Measurements from ENCODE around the gene AKNA.
"Not testable (repeated sequence)": the region's sequence is repeated elsewhere in the genome, so short reads cannot be mapped to it uniquely, and the experiment has no call there.

Gene AKNA

DNA sequence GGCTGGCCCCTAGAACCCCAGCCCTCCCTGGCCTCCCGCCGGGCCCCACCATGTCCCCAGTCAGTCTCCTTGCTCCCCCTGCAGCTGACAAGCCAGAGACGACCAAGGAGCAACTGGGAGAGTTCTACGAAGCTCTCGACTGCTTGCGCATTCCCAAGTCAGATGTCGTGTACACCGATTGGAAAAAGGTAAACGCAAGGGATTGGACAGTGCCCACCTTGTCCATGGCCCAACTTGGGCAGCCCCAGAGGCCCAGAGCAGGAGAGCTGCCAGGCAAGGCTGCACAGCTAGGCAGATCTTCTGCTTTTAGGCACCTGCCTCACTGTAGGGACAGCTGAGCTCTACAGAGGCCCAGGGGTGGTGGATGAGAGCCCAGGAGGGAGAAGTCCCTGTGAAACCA lies 62.8 kb downstream of the AKNA start:
- not testable (repeated sequence) for H3K79me2 ChIP-seq (ENCODE audit: low read length); H3K27me3 ChIP-seq (replicated peaks; ENCODE audit: insufficient read depth, low read length)

DNA sequence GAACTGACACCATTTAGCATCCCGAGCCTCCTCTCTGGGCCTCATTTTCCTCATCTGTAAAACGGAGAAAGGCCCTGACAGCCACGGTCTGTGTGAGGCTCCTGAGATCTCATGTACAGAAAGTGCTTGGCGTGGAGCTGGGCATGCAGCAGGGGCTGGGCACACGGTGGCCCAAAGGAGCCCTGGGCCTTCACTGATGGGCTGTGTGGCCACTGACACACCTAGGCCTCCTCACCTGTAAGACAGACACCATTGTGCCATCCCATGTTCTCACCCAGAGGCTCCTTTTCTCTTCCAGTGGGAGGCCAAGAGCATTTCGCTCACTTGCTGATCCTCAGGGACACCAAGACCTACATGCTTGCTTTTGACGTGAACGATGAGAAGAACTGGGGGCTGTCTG lies 63.3 kb downstream of the AKNA start:
- H3K27ac ChIP-seq (ENCODE audit: low read length): no peak overlapping the region
- no peak overlapping the region for H2AFZ ChIP-seq (ENCODE audit: low read length)
- no peaks in the 10 kb centered on the region for H3K79me2 ChIP-seq (ENCODE audit: low read length)
- H3K4me3 ChIP-seq (ENCODE audit: low read length): no peak overlapping the region
- no peaks in the 10 kb centered on the region for H3K4me1 ChIP-seq (ENCODE audit: low read length)
- no peaks in the 10 kb centered on the region for H3K36me3 ChIP-seq (replicated peaks; ENCODE audit: insufficient read depth, low read length)
- no peaks in the 10 kb centered on the region for H4K20me1 ChIP-seq (ENCODE audit: insufficient read depth, low read length)
- DNase-seq: no peak
- H3K9ac ChIP-seq (ENCODE audit: low read length): no peak overlapping the region
- no peaks in the 10 kb centered on the region for H3K27me3 ChIP-seq (replicated peaks; ENCODE audit: insufficient read depth, low read length)
- TF ChIP-seq, protein P1, sequence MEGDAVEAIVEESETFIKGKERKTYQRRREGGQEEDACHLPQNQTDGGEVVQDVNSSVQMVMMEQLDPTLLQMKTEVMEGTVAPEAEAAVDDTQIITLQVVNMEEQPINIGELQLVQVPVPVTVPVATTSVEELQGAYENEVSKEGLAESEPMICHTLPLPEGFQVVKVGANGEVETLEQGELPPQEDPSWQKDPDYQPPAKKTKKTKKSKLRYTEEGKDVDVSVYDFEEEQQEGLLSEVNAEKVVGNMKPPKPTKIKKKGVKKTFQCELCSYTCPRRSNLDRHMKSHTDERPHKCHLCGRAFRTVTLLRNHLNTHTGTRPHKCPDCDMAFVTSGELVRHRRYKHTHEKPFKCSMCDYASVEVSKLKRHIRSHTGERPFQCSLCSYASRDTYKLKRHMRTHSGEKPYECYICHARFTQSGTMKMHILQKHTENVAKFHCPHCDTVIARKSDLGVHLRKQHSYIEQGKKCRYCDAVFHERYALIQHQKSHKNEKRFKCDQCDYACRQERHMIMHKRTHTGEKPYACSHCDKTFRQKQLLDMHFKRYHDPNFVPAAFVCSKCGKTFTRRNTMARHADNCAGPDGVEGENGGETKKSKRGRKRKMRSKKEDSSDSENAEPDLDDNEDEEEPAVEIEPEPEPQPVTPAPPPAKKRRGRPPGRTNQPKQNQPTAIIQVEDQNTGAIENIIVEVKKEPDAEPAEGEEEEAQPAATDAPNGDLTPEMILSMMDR (IDR thresholded peaks at IDR 0.05; ENCODE audit: low read length): no peak
- TF ChIP-seq EZH2 (optimal IDR thresholded peaks at IDR 0.05; ENCODE audit: low read depth, low read length) (no peak), EZH2phosphoT487 (IDR thresholded peaks at IDR 0.05; ENCODE audit: low read length) (no peak)
- no peaks in the 10 kb centered on the region for H3K9me2 ChIP-seq (replicated peaks; ENCODE audit: insufficient read depth, low read length)
- H3F3A ChIP-seq (ENCODE audit: insufficient read depth, low read length): no peaks in the 10 kb centered on the region
- H3K4me2 ChIP-seq (ENCODE audit: low read depth, low read length): no peak overlapping the region
- H3K9me3 ChIP-seq (replicated peaks; ENCODE audit: insufficient read depth, low read length): no peaks in the 10 kb centered on the region

More for the DNA sequence above, 62.8 kb downstream of the AKNA start:
- H3K4me1 ChIP-seq (ENCODE audit: low read length); H3K9ac ChIP-seq (ENCODE audit: low read length); DNase-seq; H3K9me2 ChIP-seq (replicated peaks; ENCODE audit: insufficient read depth, low read length); H2AFZ ChIP-seq (ENCODE audit: low read length); H3K4me3 ChIP-seq (ENCODE audit: low read length); H3F3A ChIP-seq (ENCODE audit: insufficient read depth, low read length); H3K4me2 ChIP-seq (ENCODE audit: low read depth, low read length); H4K20me1 ChIP-seq (ENCODE audit: insufficient read depth, low read length); H3K36me3 ChIP-seq (replicated peaks; ENCODE audit: insufficient read depth, low read length); H3K27ac ChIP-seq (ENCODE audit: low read length); H3K9me3 ChIP-seq (replicated peaks; ENCODE audit: insufficient read depth, low read length): not testable (repeated sequence)

DNA sequence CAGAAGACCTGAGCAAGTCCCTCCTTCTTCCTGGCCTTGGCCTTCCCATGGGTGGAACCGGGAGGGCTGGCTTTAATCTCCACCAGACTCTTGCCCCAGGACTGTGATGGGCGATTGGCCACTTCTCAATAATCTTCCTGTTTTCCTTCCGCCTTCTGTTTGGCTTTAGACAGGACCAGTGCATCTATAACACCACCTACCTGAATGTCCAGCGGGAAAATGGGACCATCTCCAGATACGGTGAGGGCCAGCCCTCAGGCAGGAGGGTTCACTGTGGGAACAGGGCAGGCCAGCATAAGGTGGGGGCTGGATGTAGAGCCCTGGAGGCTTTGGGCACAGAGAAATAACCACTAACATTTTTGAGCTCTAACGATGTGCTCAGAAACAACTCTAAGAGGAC lies 63.9 kb downstream of the AKNA start:
- not testable (repeated sequence) for H3F3A ChIP-seq (ENCODE audit: insufficient read depth, low read length); H3K4me3 ChIP-seq (ENCODE audit: low read length); H3K9me3 ChIP-seq (replicated peaks; ENCODE audit: insufficient read depth, low read length); H3K9ac ChIP-seq (ENCODE audit: low read length); DNase-seq; H4K20me1 ChIP-seq (ENCODE audit: insufficient read depth, low read length); H2AFZ ChIP-seq (ENCODE audit: low read length); H3K36me3 ChIP-seq (replicated peaks; ENCODE audit: insufficient read depth, low read length); H3K9me2 ChIP-seq (replicated peaks; ENCODE audit: insufficient read depth, low read length); H3K27me3 ChIP-seq (replicated peaks; ENCODE audit: insufficient read depth, low read length); H3K79me2 ChIP-seq (ENCODE audit: low read length); H3K4me2 ChIP-seq (ENCODE audit: low read depth, low read length); H3K27ac ChIP-seq (ENCODE audit: low read length); H3K4me1 ChIP-seq (ENCODE audit: low read length)

DNA sequence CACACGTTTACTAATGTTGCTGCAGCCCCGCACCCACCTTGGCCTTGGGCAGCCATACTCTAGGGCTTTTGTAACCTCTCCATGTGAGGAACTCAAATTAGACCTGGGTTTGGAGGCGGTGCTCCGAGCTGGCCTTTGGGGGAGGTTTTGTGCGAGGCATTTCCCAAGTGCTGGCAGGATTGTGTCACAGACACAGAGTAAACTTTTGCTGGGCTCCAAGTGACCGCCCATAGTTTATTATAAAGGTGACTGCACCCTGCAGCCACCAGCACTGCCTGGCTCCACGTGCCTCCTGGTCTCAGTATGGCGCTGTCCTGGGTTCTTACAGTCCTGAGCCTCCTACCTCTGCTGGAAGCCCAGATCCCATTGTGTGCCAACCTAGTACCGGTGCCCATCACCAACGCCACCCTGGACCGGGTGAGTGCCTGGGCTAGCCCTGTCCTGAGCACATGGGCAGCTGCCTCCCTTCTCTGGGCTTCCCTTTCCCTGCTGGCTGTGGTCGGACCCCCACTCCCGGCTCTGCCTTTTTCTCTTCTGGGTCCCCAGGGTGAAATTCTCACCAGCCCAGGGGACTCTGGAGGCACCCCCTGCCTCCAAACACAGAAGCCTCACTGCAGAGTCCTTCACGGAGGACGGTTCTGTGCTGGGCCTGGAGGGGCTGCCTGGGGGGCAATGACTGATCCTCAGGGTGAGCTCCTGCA lies 64.8 kb downstream of the AKNA start, which contains the start of gene ORM1:
Gene ORM1, plus strand, starts transcription at position 268 of the 701 bp plus-strand sequence. Its CDS starts 36 bp downstream, at position 304.
- H3K36me3 ChIP-seq (replicated peaks; ENCODE audit: insufficient read depth, low read length); H4K20me1 ChIP-seq (ENCODE audit: insufficient read depth, low read length); H3K4me3 ChIP-seq (ENCODE audit: low read length); H3K9ac ChIP-seq (ENCODE audit: low read length); H3K4me2 ChIP-seq (ENCODE audit: low read depth, low read length); H3K4me1 ChIP-seq (ENCODE audit: low read length); H3K27me3 ChIP-seq (replicated peaks; ENCODE audit: insufficient read depth, low read length); H3K9me2 ChIP-seq (replicated peaks; ENCODE audit: insufficient read depth, low read length); H3F3A ChIP-seq (ENCODE audit: insufficient read depth, low read length); H2AFZ ChIP-seq (ENCODE audit: low read length); H3K79me2 ChIP-seq (ENCODE audit: low read length); DNase-seq; H3K27ac ChIP-seq (ENCODE audit: low read length); H3K9me3 ChIP-seq (replicated peaks; ENCODE audit: insufficient read depth, low read length): not testable (repeated sequence)

DNA sequence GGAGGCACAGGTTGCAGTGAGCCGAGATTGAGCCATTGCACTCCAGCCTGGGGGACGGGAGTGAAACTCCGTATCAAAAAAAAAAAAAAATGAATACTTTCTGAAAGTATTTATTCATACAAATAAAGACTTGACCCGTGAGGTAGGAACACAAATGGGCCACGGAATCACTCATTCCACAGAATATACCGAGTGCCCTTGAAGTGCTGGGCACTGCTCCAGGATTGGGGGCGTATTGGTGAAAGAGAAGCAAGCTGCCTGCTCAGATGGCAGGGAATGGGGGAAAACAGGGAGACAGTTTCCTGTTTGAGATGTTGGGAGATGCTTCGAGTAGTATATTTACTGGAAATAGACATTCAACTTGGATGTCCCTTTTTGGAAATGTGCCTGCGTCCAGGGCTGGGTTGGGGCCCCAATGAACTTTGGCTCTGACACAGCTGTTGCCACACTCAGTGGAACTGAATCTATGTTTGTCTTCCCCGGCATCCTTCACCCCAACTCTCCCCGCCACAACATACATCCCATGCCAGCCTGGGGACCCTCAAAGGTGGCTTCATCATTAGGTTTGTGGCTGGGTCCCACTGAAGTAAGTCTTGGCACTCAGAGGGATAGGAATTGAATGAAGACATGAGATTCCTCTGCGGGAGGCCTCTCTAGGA lies 65.5 kb downstream of the AKNA start:
- not testable (repeated sequence) for H3K79me2 ChIP-seq (ENCODE audit: low read length); H3K27ac ChIP-seq (ENCODE audit: low read length); H2AFZ ChIP-seq (ENCODE audit: low read length); H3K4me3 ChIP-seq (ENCODE audit: low read length); H3K4me2 ChIP-seq (ENCODE audit: low read depth, low read length); H3K9me3 ChIP-seq (replicated peaks; ENCODE audit: insufficient read depth, low read length); H3K9ac ChIP-seq (ENCODE audit: low read length); H3K4me1 ChIP-seq (ENCODE audit: low read length); DNase-seq; H4K20me1 ChIP-seq (ENCODE audit: insufficient read depth, low read length); H3K9me2 ChIP-seq (replicated peaks; ENCODE audit: insufficient read depth, low read length); H3F3A ChIP-seq (ENCODE audit: insufficient read depth, low read length); H3K36me3 ChIP-seq (replicated peaks; ENCODE audit: insufficient read depth, low read length); H3K27me3 ChIP-seq (replicated peaks; ENCODE audit: insufficient read depth, low read length)
